Measurements from ENCODE around the gene MRPL38.
"Not testable (repeated sequence)": the region's sequence is repeated elsewhere in the genome, so short reads cannot be mapped to it uniquely, and the experiment has no call there.

The MRPL38 gene

DNA sequence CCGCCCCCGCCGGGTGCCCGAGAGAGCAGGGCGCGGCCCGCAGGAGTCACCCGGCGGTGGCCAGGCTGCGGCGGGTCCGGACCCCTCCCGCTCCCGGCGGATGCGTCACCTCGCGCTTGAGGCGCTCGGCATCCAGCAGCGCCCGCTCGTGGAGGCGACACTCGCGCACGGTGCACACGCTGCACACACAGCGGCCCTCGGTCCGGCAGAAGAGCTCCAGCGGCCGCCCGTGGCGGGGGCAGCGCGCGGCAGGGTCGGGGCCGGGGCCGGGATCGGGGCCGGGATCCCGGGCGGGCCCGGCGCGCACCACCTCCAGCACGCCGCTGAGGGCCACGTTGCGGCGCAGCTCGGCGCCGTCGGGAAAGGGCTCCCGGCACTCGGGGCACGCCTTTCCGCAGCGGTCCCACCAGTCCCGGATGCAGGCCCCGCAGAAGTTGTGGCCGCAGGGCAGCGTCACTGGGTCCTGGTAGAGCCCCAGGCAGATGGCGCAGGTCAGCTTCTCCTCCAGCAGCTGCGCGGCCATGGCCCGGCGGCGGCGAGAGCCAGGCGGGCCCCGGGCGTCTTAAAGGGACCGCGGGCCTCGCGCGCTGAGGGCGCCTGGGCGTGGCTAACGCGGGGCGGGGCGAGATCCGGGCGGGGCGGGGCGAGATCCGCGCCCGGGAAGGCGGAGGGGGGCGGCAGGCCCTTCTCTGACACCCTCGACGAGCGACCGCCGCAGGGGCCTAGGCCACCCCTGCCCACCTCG, 8.1 kb downstream of the MRPL38 start, which contains the start of gene TRIM65:
TRIM65 (minus strand) TSS at position 537 of the 745 bp plus-strand sequence; CDS start at position 523, 14 bp downstream.
- no peak for DNase-seq (ENCODE audit: low read depth, low spot score)

DNA sequence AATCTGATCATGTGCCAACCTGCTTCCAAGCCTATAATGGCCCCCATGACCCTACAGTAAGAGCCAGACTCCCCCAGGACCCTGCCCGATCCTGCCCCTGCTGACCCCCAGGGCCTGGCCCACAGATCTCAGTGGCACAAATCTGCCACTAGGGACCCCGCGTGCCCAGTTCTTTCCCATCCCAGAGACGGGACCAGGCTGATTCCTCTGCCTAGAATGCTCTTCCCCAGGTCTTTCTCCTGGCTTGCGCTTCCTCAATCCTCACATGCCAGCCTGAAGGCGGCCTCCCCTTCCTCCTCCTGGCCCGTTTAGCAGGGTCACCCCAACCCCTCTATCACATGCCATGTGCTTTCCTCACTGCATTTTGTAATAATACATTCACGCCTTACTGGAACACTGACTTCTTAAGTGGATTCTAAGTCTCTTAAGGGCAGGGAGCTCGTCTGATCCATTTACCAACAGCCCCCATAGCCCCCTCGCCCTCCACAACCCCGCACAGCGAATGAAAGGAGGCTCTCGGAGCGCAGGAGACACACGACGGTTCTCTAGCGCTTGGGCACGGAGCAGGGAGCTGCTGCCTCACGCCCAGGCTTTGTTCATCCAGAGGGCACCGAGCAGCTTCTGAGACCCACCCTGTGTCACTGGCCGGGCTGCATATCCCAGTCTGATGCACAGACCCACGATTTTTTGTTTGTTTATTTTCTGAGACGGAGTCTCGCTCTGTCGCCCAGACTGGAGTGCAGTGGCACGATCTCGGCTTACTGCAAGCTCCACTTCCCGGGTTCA, 9.1 kb downstream of the MRPL38 start:
- DNase-seq (ENCODE audit: low read depth, low spot score) = no peak

DNA sequence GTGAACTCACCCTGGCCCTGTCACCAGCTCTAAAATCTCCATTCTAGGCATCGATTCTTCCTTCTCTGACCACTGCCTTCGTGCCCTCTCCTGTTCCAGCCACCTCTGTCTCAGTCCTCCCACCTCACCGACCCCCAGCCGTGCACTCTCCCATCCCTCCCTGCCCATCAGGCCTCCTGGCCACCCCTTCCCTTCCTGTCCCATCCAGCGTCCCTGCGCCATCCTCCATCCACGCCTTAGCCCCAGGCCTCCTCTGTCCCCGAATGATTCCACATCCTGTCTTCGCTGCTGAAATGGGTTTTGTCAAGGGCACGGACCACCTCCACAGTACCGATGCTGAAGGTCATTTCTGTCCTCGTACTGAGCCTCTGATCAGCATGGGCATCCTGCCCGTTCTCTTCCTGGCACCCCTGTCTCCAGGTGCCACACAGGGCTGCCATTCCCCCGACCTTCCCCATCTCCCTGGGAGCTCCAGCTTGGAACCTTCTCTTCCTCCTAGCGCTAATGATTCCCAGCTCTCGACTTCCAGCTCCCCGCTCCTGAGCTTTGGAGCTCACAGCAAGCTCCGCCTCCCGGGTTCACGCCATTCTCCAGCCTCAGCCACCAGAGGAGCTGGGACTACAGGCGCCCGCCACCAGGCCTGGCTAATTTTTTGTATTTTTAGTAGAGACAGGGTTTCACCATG, 10.5 kb downstream of the MRPL38 start:
- DNase-seq (ENCODE audit: low read depth, low spot score) = no peak

DNA sequence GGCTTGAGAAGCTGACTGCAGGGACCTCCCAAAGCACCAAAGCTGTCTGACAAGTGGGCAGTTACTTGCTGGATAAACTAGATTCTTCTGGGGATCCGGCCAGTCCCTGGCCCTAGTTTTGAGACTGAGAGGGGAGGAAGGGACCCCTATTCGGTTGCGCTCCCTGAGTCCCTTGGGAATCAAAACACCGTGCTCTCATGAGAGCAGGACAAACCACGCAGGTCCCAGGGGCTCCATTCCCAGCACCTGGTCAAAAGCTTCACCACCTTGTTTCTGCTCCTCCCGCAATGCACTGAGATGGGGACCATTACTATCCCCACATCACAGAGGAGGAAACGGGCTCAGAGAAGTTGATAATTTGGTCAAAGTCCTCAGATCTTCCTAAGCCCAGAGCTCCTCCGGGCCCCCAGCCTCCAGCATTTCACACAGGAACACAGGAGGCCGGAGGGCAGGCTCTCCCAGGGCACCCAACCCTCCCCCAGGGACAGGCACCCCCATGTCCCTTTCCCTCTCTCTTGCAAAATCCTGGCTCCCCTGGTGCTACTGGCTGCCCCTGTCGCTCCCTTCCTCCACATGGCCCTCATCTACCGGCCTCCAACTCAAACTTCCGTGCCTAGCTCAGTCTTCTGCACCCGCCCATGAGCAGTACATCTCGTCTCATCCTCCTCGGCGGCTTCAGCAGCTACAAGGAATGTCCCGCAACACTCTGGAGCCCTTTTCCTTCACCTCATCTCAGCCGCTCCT, 11.2 kb downstream of the MRPL38 start:
- DNase-seq (ENCODE audit: low read depth, low spot score) = no peak

DNA sequence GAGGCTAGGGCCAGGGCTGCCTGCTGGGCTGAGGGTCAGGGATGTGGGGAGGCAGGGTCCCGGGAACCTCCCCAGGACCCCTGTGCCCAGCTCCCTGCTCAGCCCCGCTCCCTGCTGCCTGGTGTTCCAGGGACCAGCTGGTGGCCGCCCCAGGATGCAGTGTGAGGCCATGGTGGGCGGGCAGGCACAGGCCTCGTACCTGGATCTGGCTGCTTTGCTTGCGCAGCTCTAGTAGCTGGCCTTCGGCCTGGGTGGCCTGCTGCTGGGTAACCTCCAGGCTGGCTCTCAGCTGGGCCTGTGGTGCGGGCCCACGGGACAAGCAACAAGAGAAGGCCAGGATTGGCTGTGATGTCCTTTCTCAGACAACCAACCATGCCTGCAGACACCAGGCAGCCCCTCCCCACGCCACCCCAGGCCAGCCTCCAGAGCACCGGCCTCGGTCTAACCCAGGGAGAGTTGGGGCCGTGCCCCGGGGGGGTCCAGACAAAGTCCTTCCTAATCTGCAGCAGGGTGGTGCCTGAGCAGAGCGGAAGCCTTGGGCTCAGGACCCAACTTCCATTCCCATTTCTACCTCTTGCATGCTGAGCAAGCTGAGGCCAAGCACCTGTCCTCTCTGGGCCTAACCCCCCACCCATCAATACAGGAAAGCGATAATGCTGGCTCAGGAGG, 12.0 kb downstream of the MRPL38 start:
- no peak for DNase-seq (ENCODE audit: low read depth, low spot score)

DNA sequence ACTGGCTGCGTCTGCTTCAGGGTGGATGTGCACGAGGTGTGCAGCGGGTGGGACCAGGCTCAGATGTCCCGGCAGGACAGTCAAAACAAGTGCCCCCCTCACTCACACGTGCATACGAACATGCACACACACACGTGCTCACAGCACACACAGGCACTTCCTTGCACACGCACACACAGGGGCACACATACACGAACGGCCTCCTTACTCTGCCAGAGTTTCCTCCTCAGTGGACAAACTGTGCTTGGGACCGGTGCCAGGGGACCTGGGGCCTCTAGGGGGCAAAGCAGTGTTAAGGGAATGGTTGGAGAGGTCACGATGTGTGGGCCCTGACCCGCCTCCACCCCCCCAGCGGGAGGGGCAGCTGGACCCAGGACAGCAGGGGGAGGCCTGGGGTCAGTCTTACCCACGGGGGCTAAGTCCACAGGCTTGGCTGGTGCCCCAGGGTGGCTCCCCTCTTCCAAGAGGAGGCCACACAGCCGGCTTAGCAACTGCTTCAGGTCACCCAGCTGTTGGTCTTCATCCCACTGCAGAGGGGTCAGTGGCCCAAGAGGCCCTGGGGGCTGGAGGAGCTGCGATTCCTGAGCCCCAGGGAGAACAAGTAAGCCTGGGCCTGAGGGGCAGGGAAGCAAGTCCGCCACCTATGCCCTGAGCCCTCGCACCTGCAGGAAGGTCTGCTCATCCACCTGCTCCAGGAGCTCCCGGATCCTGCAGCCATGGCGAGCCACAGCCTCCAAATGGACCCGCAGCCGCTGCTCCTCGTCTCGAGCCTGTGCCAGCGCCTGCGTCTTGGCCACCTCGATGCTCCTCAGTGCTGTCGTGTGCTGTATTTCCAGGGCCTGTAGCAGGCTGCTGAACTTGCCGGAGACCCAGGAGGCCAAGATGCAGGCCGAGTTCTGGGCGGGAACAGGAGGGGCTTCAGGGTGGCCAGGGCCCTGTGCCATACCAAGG, 12.8 kb downstream of the MRPL38 start:
- no peak for DNase-seq (ENCODE audit: low read depth, low spot score)

DNA sequence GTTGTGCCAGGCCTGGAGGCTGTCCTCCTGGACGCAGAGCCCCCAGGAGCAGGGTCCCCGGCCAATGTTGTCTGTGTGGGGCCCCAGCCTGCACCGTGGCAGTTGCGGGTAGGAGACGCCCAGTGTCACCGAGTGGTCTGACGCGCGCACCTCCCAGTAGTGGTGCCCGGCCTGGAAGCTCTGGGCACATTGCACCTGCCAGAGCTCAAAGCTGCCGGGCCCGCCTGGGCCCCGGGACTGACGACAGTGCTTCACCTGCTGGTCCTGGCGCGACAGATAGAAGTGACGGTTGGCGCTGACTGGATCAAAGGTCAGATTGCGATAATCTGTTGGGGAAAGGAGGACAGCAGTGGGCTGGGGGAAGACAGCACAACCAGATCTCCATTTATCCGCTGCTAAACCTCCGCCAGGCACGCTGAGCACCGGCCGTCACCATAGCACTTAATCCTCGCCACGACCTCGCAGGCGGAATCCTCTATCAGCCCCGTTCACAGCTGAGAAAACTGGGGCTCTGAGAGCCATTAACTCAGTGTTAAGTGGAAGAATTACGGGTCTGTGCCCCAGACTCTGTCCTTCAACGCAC, 13.6 kb downstream of the MRPL38 start:
- no peak for DNase-seq (ENCODE audit: low read depth, low spot score)

DNA sequence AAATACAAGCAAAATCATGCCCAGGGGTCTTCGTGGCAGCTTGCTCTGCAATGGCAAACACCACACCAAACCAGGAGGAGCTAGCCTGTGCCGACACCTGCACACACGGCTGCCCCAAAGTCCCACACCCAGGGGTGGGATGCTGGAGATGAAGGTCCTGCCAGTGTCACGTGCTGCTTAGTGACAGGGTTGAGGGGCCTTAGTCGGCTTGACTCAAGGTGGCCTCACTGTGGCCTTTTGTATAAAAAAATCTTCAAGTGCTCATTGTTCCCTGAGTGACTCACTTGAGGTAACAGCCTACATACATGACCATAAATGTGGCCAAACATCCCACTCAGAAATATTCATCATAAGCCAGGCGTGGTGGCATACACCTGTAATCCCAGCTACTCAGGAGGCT, 15.2 kb downstream of the MRPL38 start:
- no peak for DNase-seq (ENCODE audit: low read depth, low spot score)

DNA sequence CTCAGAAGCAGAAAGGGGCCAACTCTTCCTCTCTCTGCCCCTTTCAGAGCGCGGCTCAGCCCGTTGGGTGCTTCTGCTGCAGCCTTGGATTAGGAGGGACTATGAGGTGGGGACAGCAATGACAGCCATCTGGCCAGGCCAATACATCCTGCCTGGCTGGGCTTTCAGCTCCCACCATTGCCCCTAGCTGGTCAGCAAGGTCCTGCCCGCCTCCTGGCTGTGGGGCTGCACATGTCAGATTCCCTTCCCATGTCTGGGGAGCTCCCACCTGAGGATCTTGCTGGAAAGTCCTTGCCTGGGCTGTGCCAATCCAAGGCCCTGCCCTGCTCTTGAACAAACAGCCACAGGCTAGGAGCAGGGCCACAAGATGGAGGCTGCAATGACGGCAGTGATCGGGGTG, 16.2 kb downstream of the MRPL38 start:
- DNase-seq (ENCODE audit: low read depth, low spot score) = no peak

DNA sequence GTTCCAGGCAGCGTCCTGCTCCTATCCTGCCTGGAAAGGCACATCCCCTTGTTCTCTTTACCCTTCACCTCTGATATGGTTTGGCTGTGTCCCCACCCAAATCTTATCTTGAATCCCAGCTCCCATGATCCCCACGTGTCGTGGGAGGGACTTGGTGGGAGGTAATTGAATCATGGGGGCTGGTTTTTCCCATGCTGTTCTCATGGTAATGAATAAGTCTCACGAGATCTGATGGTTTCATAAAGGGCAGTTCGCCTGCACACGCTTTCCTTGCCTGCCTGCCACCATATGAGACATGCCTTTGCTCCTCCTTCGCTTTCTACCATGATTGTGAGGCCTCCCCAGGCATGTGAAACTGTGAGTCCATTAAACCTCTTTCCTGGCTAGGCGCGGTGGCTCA, 18.8 kb downstream of the MRPL38 start:
- not testable (repeated sequence) for DNase-seq (ENCODE audit: low read depth, low spot score)

DNA sequence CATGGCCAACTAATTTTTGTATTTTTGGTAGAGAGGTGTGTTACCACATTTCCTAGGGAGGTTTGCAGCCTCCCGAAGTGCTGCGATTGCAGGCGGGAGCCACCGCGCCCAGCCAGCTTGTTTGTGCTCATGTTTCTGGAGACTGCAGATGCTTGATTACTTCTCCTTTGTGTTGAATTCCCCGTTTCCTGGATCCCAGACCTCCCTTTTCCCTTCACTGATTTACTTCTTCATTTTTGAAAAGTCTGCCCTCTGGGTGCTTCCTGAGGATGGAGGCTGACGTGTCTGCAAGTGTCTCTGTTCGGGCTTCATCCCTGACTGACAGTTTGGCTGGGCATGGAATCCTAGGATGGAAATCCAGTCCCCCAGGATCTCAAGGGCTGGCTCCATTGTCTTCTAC, 19.3 kb downstream of the MRPL38 start:
- no peak for DNase-seq (ENCODE audit: low read depth, low spot score)

DNA sequence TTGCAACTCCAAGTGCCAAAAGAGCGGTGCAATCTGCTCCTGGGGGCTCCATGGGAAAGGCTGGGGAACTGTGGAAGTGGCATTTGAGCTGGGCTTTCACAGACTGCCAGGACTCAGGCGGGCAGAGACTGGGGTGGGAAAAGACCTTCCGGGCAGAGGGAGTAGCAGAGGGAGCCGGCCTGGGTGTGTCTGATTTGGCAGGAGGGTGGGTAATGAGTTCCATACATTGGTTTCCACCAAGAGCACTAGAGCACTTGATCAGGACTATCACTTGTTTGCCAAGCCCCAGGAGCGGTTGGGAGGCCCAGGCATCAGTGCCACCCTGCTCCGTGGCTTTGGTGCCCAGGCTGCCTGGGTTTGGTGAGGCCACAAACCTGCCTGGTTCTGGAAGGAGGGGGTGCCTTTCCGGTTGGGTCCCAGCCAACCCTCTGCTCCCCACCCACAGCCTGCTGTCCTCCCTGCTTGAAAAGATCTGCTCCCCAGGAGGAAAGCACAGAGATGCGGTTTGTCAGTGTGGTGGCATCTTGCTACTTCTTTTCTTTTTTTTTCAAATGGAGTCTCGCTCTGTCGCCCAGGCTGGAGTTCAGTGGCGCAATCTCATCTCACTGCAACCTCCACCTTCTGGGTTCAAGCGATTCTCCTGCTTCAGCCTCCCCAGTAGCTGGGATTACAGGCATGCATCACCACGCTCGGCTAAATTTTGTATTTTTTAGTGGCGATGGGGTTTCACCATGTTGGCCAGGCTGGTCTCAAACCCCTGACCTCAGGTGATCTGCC, 22.8 kb downstream of the MRPL38 start:
- no peak for DNase-seq (ENCODE audit: low read depth, low spot score)

DNA sequence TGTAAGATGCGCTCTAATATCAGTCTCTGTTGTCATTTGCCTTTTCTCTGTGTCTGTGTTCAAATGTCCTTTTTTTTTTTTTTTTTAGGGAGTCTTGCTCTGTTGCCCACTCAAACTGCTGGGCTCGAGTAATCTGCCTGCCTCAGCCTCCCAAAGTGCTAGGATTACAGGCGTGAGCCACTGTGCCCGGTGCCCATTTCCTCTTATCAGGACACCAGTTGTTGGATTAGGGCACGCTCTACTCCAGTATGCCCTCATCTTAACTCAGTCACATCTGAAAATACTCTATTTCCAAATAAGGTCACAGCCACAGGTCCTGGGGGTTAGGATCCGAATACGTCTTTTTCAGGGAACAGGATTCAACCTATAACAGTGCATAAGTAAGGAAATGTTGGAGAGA, 24.4 kb downstream of the MRPL38 start:
- no peak for DNase-seq (ENCODE audit: low read depth, low spot score)

DNA sequence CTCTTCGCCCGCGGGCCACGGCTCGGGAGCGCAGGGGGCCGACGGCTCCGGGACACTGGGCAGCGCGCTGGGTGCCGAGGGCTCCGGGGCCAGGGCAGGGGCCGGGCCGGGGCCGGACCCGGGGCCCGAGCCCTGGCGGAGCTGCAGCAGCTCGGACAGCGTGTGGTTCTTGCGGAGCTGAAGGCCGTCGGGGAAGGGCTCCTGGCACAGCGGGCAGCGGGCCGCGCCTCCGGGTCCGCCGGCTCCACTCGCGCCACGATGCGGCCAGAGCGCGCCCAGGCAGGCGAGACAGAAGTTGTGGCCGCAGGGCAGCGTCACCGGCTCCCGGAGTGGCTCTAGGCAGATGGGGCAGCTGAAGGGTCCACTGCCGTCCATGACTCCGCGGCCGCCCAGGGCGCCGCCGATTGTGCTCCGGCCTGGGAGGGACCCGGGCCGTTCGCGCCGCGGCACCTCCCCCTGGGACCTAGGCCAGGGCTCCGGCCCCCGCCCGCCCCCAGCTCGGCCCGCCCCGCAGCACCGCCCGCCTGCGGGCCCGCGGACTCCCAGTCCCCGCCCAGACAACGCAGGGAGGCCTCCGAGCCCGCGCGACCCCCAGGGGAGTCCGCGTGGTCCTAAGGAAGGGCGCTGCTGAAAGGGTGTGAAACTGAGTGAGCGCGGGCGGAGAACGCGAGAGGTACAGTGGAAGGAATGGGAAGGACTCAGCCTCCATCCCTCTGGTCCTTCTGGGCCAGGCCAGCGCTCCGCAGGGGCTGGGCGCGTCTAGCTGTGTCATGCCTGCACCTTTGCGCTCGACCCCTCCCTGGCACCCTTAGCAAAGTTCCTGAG, 26.3 kb downstream of the MRPL38 start, which contains the start of gene TRIM47:
TRIM47 (minus strand) TSS at position 408 of the 825 bp plus-strand sequence; CDS start at position 375, 33 bp downstream.
- no peak for DNase-seq (ENCODE audit: low read depth, low spot score)

DNA sequence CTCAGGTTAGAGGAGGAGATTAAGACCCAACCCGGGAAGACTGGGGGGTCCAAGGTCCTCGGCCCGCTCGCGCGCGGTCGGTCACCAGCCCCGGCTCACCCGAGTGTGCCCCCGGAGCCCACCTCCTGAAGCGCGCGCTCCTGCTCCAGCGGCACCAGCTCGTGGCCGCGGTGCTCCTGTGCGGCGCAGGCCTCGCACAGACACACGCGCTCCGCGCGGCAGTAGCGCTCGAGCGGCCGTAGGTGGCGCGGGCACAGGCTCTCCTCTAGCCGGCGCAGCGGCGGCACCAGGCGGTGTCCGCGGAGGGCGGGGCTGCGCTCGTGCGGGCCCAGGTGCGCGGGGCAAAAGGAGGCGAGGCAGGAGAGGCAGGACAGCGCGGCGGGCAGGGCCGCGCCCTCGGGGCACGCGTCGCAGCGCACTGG, 26.9 kb downstream of the MRPL38 start:
- no peak for DNase-seq (ENCODE audit: low read depth, low spot score)

DNA sequence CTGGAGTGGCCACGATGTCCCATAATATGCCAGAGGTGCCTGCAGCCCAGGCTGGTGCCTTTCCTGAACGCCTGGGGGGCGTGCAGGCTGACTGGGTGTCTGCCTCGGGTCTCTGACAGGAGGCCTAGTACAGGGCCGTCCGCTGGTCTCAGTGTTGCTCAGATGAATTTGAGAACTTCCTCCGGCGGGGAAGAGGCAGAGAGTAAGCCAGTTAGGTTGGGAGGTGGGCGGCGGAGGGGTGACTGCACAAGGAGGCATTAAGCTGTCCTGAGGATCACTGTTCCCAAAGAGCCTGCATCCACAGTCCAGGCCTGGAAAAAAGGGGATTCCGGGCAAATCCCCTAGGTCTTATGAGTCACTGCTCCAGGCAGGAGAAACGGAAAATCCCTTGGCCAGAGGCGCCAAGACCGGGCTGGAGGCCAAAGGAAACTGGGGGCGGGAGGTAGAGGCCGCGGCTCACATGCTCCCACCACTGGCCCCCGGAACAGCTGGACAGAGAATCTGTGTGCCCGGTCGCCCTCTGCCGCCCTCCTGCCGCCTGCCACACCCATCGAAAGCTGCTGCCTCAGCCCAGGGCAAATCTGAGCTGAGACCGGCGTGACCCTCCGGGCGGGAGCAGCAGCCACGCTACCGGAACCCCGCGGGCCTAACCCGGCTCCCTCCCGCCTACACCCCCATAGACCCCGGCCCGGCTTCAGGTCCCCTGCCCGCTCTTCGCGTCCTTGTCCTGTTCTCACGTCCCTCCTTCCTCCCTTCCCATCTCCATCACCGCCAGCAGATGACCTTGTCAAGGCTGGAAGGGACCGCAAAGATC, 27.5 kb downstream of the MRPL38 start:
- no peak for DNase-seq (ENCODE audit: low read depth, low spot score)

All from iPS DF 19.7 (cell line).